HEK293T (cell line): ENCODE data around the gene ZNF641.

Experiments used
- CTCF ChIA-PET: fragments of 350-600 bp; formaldehyde crosslinking; extraction: SDS; loops from one replicate; lab custom pipeline; 2021; ENCODE audit warnings: antibody characterized with exemption, inconsistent platforms; lab: Yijun Ruan, JAX
- POLR2A ChIA-PET: fragments of 350-600 bp; formaldehyde crosslinking; extraction: SDS; loops from one replicate; lab custom pipeline; 2020; ENCODE audit warnings: antibody characterized with exemption, inconsistent platforms; lab: Yijun Ruan, JAX
- DNase-seq: peaks from one replicate; pipeline ENCODE4 v3.0.0; 2012; ENCODE audit warnings: mixed read lengths; ENCODE audit errors: extremely low spot score
- ARNT ChIP-seq: fragments of 450-650 bp; IDR thresholded peaks from 2 replicates; pipeline ENCODE4 v1.6.1; 2017; ENCODE audit warnings: mild to moderate bottlenecking
- BHLHE40 ChIP-seq: fragments of 450-650 bp; IDR thresholded peaks from 2 replicates; pipeline ENCODE4 v1.6.1; 2016; ENCODE audit warnings: mild to moderate bottlenecking, moderate library complexity, borderline replicate concordance
- CTBP1 ChIP-seq: fragments of 450-650 bp; IDR thresholded peaks from 2 replicates; pipeline ENCODE4 v1.6.1; 2016; ENCODE audit warnings: borderline replicate concordance
- ELF4 ChIP-seq: fragments of 450-650 bp; IDR thresholded peaks from 2 replicates; pipeline ENCODE4 v1.6.1; 2017; ENCODE audit warnings: antibody characterized with exemption
- FOXA1 ChIP-seq: fragments of 450-650 bp; IDR thresholded peaks from 2 replicates; pipeline ENCODE4 v1.6.1; 2016; ENCODE audit warnings: mild to moderate bottlenecking
- FOXK2 ChIP-seq: fragments of 450-650 bp; IDR thresholded peaks from 2 replicates; pipeline ENCODE4 v1.6.1; 2016; ENCODE audit warnings: mild to moderate bottlenecking
- FOXM1 ChIP-seq: fragments of 450-650 bp; IDR thresholded peaks from 2 replicates; pipeline ENCODE4 v1.6.1; 2017; ENCODE audit warnings: mild to moderate bottlenecking, borderline replicate concordance
- HDGF ChIP-seq: fragments of 450-650 bp; IDR thresholded peaks from 2 replicates; pipeline ENCODE4 v1.6.1; 2017; ENCODE audit warnings: antibody characterized with exemption, borderline replicate concordance
- L3MBTL2 ChIP-seq: fragments of 450-650 bp; conservative IDR thresholded peaks from 2 replicates; pipeline ENCODE4 v1.6.1; 2016; ENCODE audit warnings: mild to moderate bottlenecking
- LEF1 ChIP-seq: fragments of 450-650 bp; IDR thresholded peaks from 2 replicates; pipeline ENCODE4 v1.6.1; 2017; ENCODE audit warnings: mild to moderate bottlenecking, borderline replicate concordance
- NFRKB ChIP-seq: fragments of 450-650 bp; IDR thresholded peaks from 2 replicates; pipeline ENCODE4 v1.6.1; 2016; ENCODE audit warnings: mild to moderate bottlenecking, moderate library complexity
- PKNOX1 ChIP-seq: fragments of 450-650 bp; IDR thresholded peaks from 2 replicates; pipeline ENCODE4 v1.6.1; 2016
- SP1 ChIP-seq: fragments of 450-650 bp; IDR thresholded peaks from 2 replicates; pipeline ENCODE4 v1.6.1; 2017
- SUZ12 ChIP-seq: fragments of 450-650 bp; IDR thresholded peaks from 2 replicates; pipeline ENCODE4 v1.6.1; 2016; ENCODE audit warnings: mild to moderate bottlenecking
- TARDBP ChIP-seq: fragments of 450-650 bp; IDR thresholded peaks from 2 replicates; pipeline ENCODE4 v1.6.1; 2016
- ZNF384 ChIP-seq: fragments of 450-650 bp; IDR thresholded peaks from 2 replicates; pipeline ENCODE4 v1.6.1; 2016

ZNF641 gene

DNA sequence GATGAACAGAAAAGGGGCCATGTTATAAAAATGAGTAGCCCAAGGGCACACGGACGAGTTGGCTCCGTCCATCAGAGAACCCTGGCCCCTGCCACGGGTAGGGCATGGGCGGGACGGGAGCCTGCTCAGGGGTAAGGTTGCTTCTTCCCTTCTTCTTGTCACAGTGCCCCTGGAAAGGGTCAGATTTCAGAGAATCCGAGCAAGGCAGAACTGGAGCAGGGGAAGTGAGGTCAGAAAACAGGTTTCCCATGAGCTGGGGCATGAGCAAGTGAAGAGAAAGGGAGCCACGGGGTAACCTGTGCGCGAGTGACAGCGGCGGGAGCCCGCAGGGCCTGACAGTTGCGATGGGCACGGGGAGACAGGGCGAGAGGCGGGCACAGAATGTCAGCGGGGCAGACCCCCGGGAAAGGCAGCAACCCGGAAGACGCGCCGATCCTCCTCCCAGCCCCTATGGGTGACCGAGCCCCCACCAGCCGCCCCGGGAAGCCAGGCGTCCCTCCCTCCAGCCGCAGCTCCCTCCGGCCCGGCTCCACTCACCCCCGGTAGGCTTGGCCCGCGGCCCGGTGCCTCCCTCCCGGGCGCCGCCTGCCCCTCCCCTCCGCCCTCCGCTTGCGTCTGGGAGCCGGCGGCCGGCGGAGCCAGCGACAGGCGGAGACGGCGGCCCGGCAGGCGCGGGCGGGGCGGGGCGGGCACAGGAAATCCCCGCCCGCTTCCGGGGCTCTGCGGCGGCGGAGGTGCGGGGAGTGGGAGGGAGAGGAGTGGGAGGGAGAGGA is at the start of gene ZNF641:
Gene ZNF641, minus strand, starts transcription at position 671 of the 773 bp plus-strand sequence. CDS start 2,829 bp downstream, outside the sequence.
- ChIA-PET POLR2A (no interaction called here), CTCF (no interaction called here)
- TF ChIP-seq ARNT (no peak), L3MBTL2 (no peak), LEF1 (no peak), PKNOX1 (no peak), HDGF (no peak), SUZ12 (no peak), BHLHE40 (no peak)
- DNase-seq = peak; percentile 77

- ChIA-PET POLR2A (no interaction called here), CTCF (interaction anchor here (0.7 kb wide), 1 partner anchor 51 kb away, joined by 3 read pairs; no protein-coding TSS in a partner anchor)
- no peak for DNase-seq
- TF ChIP-seq NFRKB (no peak), CTBP1 (no peak), LEF1 (no peak), BHLHE40 (no peak), FOXK2 (no peak), SUZ12 (no peak), FOXM1 (no peak), ELF4 (no peak)
Observed at GRCh38 chr12:48390026-48390425, 39.3 kb upstream of the ZNF641 start.

DNA sequence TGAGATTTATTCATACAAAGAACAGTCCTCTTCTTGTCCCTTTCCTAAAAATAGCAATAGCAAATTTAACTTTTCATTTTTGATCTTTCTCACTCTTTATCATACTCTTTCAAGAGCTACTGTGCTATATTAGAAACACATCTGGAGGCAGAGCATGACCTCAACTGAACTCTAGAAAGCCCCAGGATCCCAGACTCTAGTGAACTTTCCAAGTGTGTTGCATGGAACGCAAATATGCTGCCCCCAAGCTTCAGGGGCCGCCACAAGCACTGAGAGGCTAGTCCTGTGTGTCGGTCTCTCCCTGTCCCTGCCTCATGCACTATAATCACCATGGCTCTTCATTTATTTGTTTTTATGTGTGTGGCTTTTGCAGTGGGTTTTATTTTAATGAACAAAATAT is 38.7 kb upstream of the ZNF641 start:
- ChIA-PET CTCF (no interaction called here), POLR2A (no interaction called here)
- no peak for DNase-seq
- TF ChIP-seq LEF1 = no peak
- no peak for TF ChIP-seq SUZ12
- no peak for TF ChIP-seq ZNF384
- no peak for TF ChIP-seq NFRKB
- no peak for TF ChIP-seq CTBP1
- TF ChIP-seq HDGF = no peak
- no peak for TF ChIP-seq FOXK2
- no peak for TF ChIP-seq FOXM1
- TF ChIP-seq ARNT = no peak
- no peak for TF ChIP-seq ELF4
- no peak for TF ChIP-seq SP1
- no peak for TF ChIP-seq BHLHE40
- TF ChIP-seq L3MBTL2 = no peak
- TF ChIP-seq TARDBP = no peak
- TF ChIP-seq FOXA1 = no peak
- no peak for TF ChIP-seq PKNOX1

DNA sequence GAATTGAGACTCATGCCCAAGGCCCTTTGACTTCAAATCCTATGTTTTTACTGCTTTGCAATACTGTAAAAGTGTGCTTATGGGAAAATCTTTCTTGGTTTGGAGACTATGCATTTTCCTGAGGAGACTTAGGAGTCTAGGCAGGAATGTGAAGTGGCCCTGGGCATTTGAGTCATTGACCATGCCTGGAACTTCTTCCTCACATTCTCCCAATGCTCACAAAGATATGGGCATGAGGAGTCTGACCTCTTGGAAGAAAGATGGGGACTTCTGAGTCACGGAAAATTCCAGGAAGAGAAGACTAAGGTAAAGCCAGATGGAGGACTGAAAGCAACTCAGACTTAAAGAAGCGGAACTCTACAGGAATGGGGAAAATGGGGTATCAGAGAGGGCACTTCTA is 38.2 kb upstream of the ZNF641 start:
- no peak for DNase-seq
- TF ChIP-seq BHLHE40 (no peak), LEF1 (no peak)
- CTCF ChIA-PET = no interaction called here
- POLR2A ChIA-PET = no interaction called here

DNA sequence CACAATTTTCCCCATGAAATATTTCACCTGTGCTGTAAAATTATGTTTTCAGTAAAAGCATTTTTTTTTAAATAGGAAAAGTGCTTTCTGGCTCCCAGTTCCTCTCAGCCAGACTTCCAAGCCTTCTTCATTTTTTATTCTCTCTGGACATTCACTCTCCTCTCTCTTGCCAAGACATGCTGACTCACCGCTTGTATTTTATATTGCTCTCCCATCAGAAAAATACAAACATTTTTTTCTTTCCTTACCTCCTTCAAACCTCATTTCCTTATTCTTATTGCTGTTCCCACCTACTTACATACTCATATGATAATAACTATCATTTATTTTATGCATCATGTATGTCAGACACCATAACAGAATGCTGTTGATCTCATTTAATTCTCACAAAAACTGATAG is 37.7 kb upstream of the ZNF641 start:
- ChIA-PET CTCF (no interaction called here), POLR2A (no interaction called here)
- no peak for DNase-seq
- no peak for TF ChIP-seq SUZ12
- no peak for TF ChIP-seq NFRKB
- no peak for TF ChIP-seq LEF1
- no peak for TF ChIP-seq FOXK2
- no peak for TF ChIP-seq PKNOX1
- TF ChIP-seq ELF4 = no peak
- no peak for TF ChIP-seq FOXM1
- TF ChIP-seq CTBP1 = no peak
- no peak for TF ChIP-seq BHLHE40

DNA sequence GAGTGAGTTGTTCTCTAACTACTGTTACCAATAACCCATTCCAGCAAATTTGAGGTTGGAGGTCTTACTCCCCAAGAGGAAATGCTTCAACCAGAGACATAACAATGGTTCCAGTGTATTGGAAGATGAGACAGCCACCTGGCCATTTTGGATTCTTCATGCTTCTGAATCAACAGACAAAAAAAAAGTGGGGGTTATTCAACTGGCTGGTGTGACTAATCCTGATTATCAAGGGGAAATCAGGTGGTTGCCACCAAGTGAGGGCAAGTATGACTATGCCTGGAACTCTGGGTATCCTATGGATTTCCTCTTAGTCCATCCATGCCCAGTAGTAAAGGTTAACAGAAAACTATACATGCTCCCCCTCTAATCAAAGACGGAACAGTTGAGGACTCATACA is 29.9 kb upstream of the ZNF641 start:
- no peak for DNase-seq
- ChIA-PET CTCF (no interaction called here), POLR2A (no interaction called here)
- no peak for TF ChIP-seq TARDBP
- no peak for TF ChIP-seq ARNT
- TF ChIP-seq LEF1 = no peak
- no peak for TF ChIP-seq SUZ12
- TF ChIP-seq FOXA1 = no peak
- no peak for TF ChIP-seq FOXK2
- TF ChIP-seq FOXM1 = no peak
- TF ChIP-seq HDGF = no peak
- no peak for TF ChIP-seq PKNOX1
- no peak for TF ChIP-seq ELF4
- TF ChIP-seq CTBP1 = no peak
- no peak for TF ChIP-seq SP1
- no peak for TF ChIP-seq ZNF384
